Activated CD4-positive, alpha-beta T cell treated with anti-CD3 and anti-CD28 coated beads, Interleukin-2, amount 10 ng/mL, durations not matched to agents 7 days and 5 days (primary cell): ENCODE results near the gene KDM5B. TPM values are rescaled to one million over a fixed set of nuclear protein-coding genes. Genes with fewer than 3 reads are reported as not detected.
A peak's percentile ranks its signal among the peaks of the same experiment; 100 is the strongest.

ENCODE experiments used
- CTCF ChIA-PET: fragments of 350-600 bp; sonication (Branson Sonifier 250); formaldehyde crosslinking; loops from one replicate; lab custom pipeline; 2021; ENCODE audit warnings: antibody characterized with exemption; lab: Charles Lee
- POLR2A ChIA-PET: fragments of 350-600 bp; sonication (Branson Sonifier 250); formaldehyde crosslinking; loops from one replicate; lab custom pipeline; 2021; ENCODE audit warnings: antibody characterized with exemption; lab: Charles Lee
- DNase-seq: peaks from one replicate; pipeline ENCODE4 v3.0.0-alpha.2; 2020
- H3K27ac Mint-ChIP-seq: one replicate; pipeline ENCODE4 v1.8.0; 2021; ENCODE audit warnings: mild to moderate bottlenecking, moderate library complexity, mixed read lengths
- H3K27me3 Mint-ChIP-seq: one replicate; pipeline ENCODE4 v1.8.0; 2021; ENCODE audit warnings: mixed read lengths
- H3K36me3 Mint-ChIP-seq: one replicate; pipeline ENCODE4 v1.8.0; 2021; ENCODE audit warnings: low read depth, mixed read lengths
- H3K4me1 Mint-ChIP-seq: one replicate; pipeline ENCODE4 v1.8.0; 2021; ENCODE audit warnings: mixed read lengths
- H3K4me3 Mint-ChIP-seq: one replicate; pipeline ENCODE4 v1.8.0; 2021; ENCODE audit warnings: mild to moderate bottlenecking, moderate library complexity, mixed read lengths
- H3K9me3 Mint-ChIP-seq: one replicate; pipeline ENCODE4 v1.8.0; 2021; ENCODE audit warnings: mixed read lengths
- total RNA-seq, 2 experiments: library from RNA; stranded (reverse); gene quantifications; one replicate each; pipeline ENCODE4 v1.2.3, GENCODE V29; 2021

KDM5B gene
- total RNA-seq, 2 experiments from 2014 or later = 32.0 to 39.8 TPM

DNA sequence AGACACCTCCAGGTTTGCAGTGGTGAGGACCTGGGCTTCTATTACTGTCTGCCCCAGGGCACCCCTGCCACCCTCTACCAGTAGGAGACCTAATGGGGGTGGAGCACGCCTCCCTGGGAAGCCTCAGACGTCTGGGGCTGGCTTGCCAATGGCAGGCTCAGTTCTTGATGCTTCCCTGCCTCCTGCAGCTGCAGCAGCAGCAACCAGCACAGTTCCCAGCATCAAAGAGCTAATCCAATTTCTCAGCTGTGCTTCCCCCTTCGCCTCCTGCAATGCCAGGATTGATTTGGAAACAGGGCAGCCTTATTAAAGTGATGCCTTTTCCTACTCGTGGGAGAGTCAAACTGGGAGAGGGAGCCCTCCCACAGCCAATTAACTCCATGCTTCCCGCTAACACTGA is 106.1 kb downstream of the KDM5B start:
- H3K9me3 Mint-ChIP-seq = no peaks in the 10 kb centered on the region
- H3K36me3 Mint-ChIP-seq = no peaks in the 10 kb centered on the region
- CTCF ChIA-PET = no interaction called here
- no peak overlapping the region for H3K27ac Mint-ChIP-seq
- DNase-seq = no peak
- no peak overlapping the region for H3K4me3 Mint-ChIP-seq
- peaks cover 8% of the 10 kb centered on the region for H3K4me1 Mint-ChIP-seq
- H3K27me3 Mint-ChIP-seq = peaks cover 57% of the 10 kb centered on the region
- POLR2A ChIA-PET = no interaction called here

- Mint-ChIP-seq H3K9me3 (no peaks in the 10 kb centered on the region), H3K27me3 (peaks cover 55% of the 10 kb centered on the region), H3K36me3 (no peaks in the 10 kb centered on the region), H3K4me1 (peaks cover 8% of the 10 kb centered on the region), H3K27ac (no peak overlapping the region), H3K4me3 (no peak overlapping the region)
- ChIA-PET CTCF (interaction anchor here (1.1 kb wide), 1 partner anchor 18 kb away, joined by 3 read pairs; no protein-coding TSS in a partner anchor), POLR2A (no interaction called here)
- DNase-seq = no peak
Observed at GRCh38 chr1:202701200-202701599, 107.0 kb downstream of the KDM5B start.

DNA sequence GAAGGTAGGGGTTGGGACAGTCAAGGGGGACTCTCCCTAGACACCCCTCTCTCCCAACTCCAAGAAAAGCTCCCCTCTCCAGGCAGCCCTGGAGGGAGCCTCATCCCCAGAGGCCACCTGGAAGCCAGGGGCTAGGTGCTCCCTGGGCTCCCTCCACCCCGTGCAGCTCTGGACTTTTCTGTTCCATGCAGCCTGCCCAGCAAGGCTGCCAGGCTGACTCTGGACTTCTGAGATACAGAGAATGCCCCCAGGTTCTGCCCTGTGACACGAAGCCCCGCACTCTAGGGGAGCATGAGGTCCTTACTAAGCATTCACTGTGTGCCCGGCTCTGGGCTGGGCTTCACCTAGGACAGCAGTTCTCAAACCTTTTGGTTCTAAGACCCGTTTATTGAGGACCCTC is 108.2 kb downstream of the KDM5B start:
- H3K36me3 Mint-ChIP-seq = no peaks in the 10 kb centered on the region
- CTCF ChIA-PET = interaction anchor here (0.5 kb wide), 1 partner anchor 20 kb away, joined by 4 read pairs; no protein-coding TSS in a partner anchor
- H3K9me3 Mint-ChIP-seq = no peaks in the 10 kb centered on the region
- H3K4me3 Mint-ChIP-seq = no peak overlapping the region
- no peak for DNase-seq
- POLR2A ChIA-PET = no interaction called here
- H3K27me3 Mint-ChIP-seq = peaks cover 53% of the 10 kb centered on the region
- peaks cover 8% of the 10 kb centered on the region for H3K4me1 Mint-ChIP-seq
- H3K27ac Mint-ChIP-seq = no peak overlapping the region

GRCh38 chr1:202698276-202698675 is 109.9 kb downstream of the KDM5B start:
- CTCF ChIA-PET = interaction anchor here (0.8 to 2.4 kb wide), 2 partner anchors 14 to 19 kb away, joined by 3 to 5 read pairs; no protein-coding TSS in a partner anchor
- Mint-ChIP-seq H3K4me1 (peaks cover 8% of the 10 kb centered on the region), H3K27me3 (peaks cover 42% of the 10 kb centered on the region), H3K4me3 (no peak overlapping the region), H3K27ac (no peak overlapping the region), H3K9me3 (no peaks in the 10 kb centered on the region), H3K36me3 (no peaks in the 10 kb centered on the region)
- DNase-seq = no peak
- POLR2A ChIA-PET = no interaction called here

GRCh38 chr1:202697038-202697437 is 111.2 kb downstream of the KDM5B start:
- peaks cover 8% of the 10 kb centered on the region for H3K4me1 Mint-ChIP-seq
- no peaks in the 10 kb centered on the region for H3K36me3 Mint-ChIP-seq
- ChIA-PET POLR2A (no interaction called here), CTCF (no interaction called here)
- H3K27ac Mint-ChIP-seq = no peak overlapping the region
- H3K4me3 Mint-ChIP-seq = no peak overlapping the region
- no peak for DNase-seq
- H3K9me3 Mint-ChIP-seq = peaks cover 2% of the 10 kb centered on the region
- peaks cover 42% of the 10 kb centered on the region for H3K27me3 Mint-ChIP-seq

- no peak for DNase-seq
- ChIA-PET POLR2A (no interaction called here), CTCF (no interaction called here)
- Mint-ChIP-seq H3K9me3 (peaks cover 2% of the 10 kb centered on the region), H3K27ac (no peak overlapping the region), H3K4me3 (no peak overlapping the region), H3K36me3 (no peaks in the 10 kb centered on the region), H3K4me1 (peaks cover 8% of the 10 kb centered on the region), H3K27me3 (peaks cover 33% of the 10 kb centered on the region)
Observed at GRCh38 chr1:202694314-202694713, 113.9 kb downstream of the KDM5B start.

GRCh38 chr1:202692959-202693555 is 115.2 kb downstream of the KDM5B start:
- peak; percentile 84 for DNase-seq
- peaks cover 1% of the 10 kb centered on the region for H3K4me1 Mint-ChIP-seq
- POLR2A ChIA-PET = no interaction called here
- no peak overlapping the region for H3K4me3 Mint-ChIP-seq
- H3K9me3 Mint-ChIP-seq = peaks cover 2% of the 10 kb centered on the region
- CTCF ChIA-PET = interaction anchor here (2.4 kb wide), 1 partner anchor 12 kb away, joined by 6 read pairs; no protein-coding TSS in a partner anchor
- H3K36me3 Mint-ChIP-seq = no peaks in the 10 kb centered on the region
- H3K27me3 Mint-ChIP-seq = peaks cover 27% of the 10 kb centered on the region
- H3K27ac Mint-ChIP-seq = no peak overlapping the region

GRCh38 chr1:202691816-202692215 is 116.4 kb downstream of the KDM5B start:
- POLR2A ChIA-PET = no interaction called here
- no peaks in the 10 kb centered on the region for H3K4me1 Mint-ChIP-seq
- CTCF ChIA-PET = interaction anchor here (0.7 to 2.4 kb wide), 3 partner anchors 11 to 186 kb away, joined by 4 to 6 read pairs (median 4); no protein-coding TSS in a partner anchor

GRCh38 chr1:202689493-202690342 is 118.5 kb downstream of the KDM5B start:
- Mint-ChIP-seq H3K27me3 (peaks cover 10% of the 10 kb centered on the region), H3K4me1 (no peaks in the 10 kb centered on the region), H3K4me3 (no peak overlapping the region), H3K9me3 (peaks cover 2% of the 10 kb centered on the region), H3K27ac (no peak overlapping the region), H3K36me3 (no peaks in the 10 kb centered on the region)
- ChIA-PET POLR2A (no interaction called here), CTCF (interaction anchor here (2.0 kb wide), 1 partner anchor 11 kb away, joined by 7 read pairs; no protein-coding TSS in a partner anchor)
- no peak for DNase-seq

More at GRCh38 chr1:202691816-202692215, 116.4 kb downstream of the KDM5B start:
- Mint-ChIP-seq H3K27ac (no peak overlapping the region), H3K36me3 (no peaks in the 10 kb centered on the region), H3K4me3 (no peak overlapping the region), H3K27me3 (peaks cover 21% of the 10 kb centered on the region), H3K9me3 (peaks cover 2% of the 10 kb centered on the region)
- DNase-seq = no peak

DNA sequence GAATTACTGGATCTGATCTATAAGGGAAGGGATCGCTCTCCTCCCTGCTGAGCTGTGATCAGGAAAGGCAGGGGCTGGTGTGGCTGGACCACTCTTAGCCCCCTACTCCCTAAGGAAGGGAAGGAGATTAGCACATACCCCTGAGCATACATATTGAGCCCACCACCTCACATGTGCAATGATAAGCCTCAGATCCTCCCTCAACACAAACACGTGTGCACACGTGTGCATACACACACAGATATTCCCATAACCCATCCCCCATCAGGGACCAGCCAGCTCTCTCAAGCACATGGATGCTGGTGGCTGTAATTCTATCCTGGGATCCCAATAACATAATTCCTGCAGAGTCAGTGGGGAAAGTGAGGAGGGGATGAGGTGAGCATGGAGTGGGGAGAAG is 119.1 kb downstream of the KDM5B start:
- Mint-ChIP-seq H3K4me1 (no peaks in the 10 kb centered on the region), H3K27ac (no peak overlapping the region), H3K36me3 (no peaks in the 10 kb centered on the region), H3K9me3 (peaks cover 2% of the 10 kb centered on the region), H3K4me3 (no peak overlapping the region), H3K27me3 (peaks cover 8% of the 10 kb centered on the region)
- DNase-seq = no peak
- CTCF ChIA-PET = interaction anchor here (2.0 kb wide), 1 partner anchor 10 kb away, joined by 7 read pairs; no protein-coding TSS in a partner anchor
- POLR2A ChIA-PET = no interaction called here

- H3K36me3 Mint-ChIP-seq = no peaks in the 10 kb centered on the region
- DNase-seq = no peak
- CTCF ChIA-PET = interaction anchor here (2.0 kb wide), 1 partner anchor 10 kb away, joined by 7 read pairs; no protein-coding TSS in a partner anchor
- peaks cover 8% of the 10 kb centered on the region for H3K27me3 Mint-ChIP-seq
- H3K4me3 Mint-ChIP-seq = no peak overlapping the region
- H3K27ac Mint-ChIP-seq = no peak overlapping the region
- peaks cover 2% of the 10 kb centered on the region for H3K9me3 Mint-ChIP-seq
- POLR2A ChIA-PET = no interaction called here
- no peaks in the 10 kb centered on the region for H3K4me1 Mint-ChIP-seq
Observed at GRCh38 chr1:202688401-202688800, 119.8 kb downstream of the KDM5B start.

DNA sequence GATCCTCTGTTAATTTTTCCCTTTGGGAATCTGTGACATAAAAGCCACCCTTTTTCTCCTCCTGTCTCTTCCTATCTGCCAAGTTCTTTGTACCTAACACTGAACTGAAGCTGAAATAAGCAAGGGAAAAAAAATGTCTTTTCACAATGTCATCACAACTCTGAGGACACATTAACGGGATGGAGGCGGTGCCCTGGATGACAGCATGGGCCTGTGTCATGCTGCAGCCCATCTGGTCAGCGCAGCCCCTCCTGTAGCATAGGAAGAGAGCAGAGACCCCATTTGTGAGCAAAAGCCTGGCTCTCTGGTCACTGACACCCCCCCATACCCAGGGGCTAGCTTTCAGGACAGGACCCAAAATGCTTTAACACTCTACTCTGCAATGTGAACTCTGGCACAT is 120.4 kb downstream of the KDM5B start:
- H3K27me3 Mint-ChIP-seq = peaks cover 10% of the 10 kb centered on the region
- CTCF ChIA-PET = interaction anchor here (0.6 to 2.0 kb wide), 2 partner anchors 9 to 16 kb away, joined by 4 to 7 read pairs; no protein-coding TSS in a partner anchor
- POLR2A ChIA-PET = no interaction called here

DNA sequence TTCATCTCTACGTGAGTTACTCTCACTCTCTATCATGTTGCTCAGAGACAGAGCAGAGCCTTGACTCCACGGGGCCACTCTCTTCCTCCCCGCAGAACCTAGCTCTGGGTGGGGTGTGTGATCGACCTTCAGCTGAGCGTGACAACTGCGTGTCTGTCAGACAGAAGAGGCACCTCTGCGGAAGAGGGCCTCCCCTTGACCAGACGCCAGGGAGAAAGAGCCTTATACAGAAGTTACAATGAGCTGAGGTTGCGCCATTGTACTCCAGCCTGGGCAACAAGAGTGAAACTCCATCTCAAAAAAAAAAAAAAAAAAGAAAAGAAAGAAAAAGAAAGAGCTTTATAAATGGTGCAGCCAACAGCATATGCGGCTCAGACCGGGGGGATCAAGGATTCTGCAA is 120.9 kb downstream of the KDM5B start:
- no peak for DNase-seq
- POLR2A ChIA-PET = no interaction called here
- CTCF ChIA-PET = interaction anchor here (0.6 kb wide), 1 partner anchor 16 kb away, joined by 4 read pairs; no protein-coding TSS in a partner anchor
- H3K27me3 Mint-ChIP-seq = peaks cover 13% of the 10 kb centered on the region
- no peaks in the 10 kb centered on the region for H3K36me3 Mint-ChIP-seq
- no peak overlapping the region for H3K27ac Mint-ChIP-seq
- H3K4me3 Mint-ChIP-seq = no peak overlapping the region
- H3K9me3 Mint-ChIP-seq = no peaks in the 10 kb centered on the region
- H3K4me1 Mint-ChIP-seq = no peaks in the 10 kb centered on the region

More for the DNA sequence above, 120.4 kb downstream of the KDM5B start:
- H3K27ac Mint-ChIP-seq = no peak overlapping the region
- no peaks in the 10 kb centered on the region for H3K4me1 Mint-ChIP-seq
- DNase-seq = no peak
- H3K4me3 Mint-ChIP-seq = no peak overlapping the region
- H3K9me3 Mint-ChIP-seq = no peaks in the 10 kb centered on the region
- no peaks in the 10 kb centered on the region for H3K36me3 Mint-ChIP-seq
